Cardiac muscle cell (in vitro differentiated cells and primary cell): ENCODE data around the gene CHN2. TPM values are rescaled to one million over a fixed set of nuclear protein-coding genes. Genes with fewer than 3 reads are reported as not detected.

Experiments
- DNase-seq, 2 donors: peaks; one replicate each; pipeline versions ENCODE4 v3.0.0 to v3.0.0-alpha.2; 2010 to 2017; ENCODE audit warnings: low read depth in 1 of 2, low spot score in 1 of 2
- H3K27ac ChIP-seq: fragments of 200-600 bp; sonication (generic); 2 replicates; pipeline ENCODE4 v1.5.1; 2016
- H3K27me3 ChIP-seq: fragments of 200-600 bp; sonication (generic); 2 replicates; pipeline ENCODE4 v1.6.0; 2016; ENCODE audit warnings: control low read depth
- H3K36me3 ChIP-seq: fragments of 200-600 bp; sonication (generic); 2 replicates; pipeline ENCODE4 v1.5.1; 2016; ENCODE audit warnings: control low read depth
- H3K4me1 ChIP-seq: fragments of 200-600 bp; sonication (generic); 2 replicates; pipeline ENCODE4 v1.8.1; 2017; ENCODE audit warnings: low read depth, mild to moderate bottlenecking, mixed run types
- H3K4me3 ChIP-seq: fragments of 200-600 bp; sonication (generic); 2 replicates; pipeline ENCODE4 v1.5.1; 2016; ENCODE audit warnings: mild to moderate bottlenecking
- H3K9me3 ChIP-seq: fragments of 200-600 bp; sonication (generic); 2 replicates; pipeline ENCODE4 v1.5.1; 2017; ENCODE audit warnings: low read depth, mild to moderate bottlenecking, control low read depth
- polyA plus RNA-seq: library from polyadenylated mRNA; unstranded; fragments of >200 nt; fragmentation: Nextera tagmentation; extraction: Ambion mirVana; gene quantifications from 2 replicates; pipeline ENCODE4 v1.2.1, GENCODE V29; 2016
- total RNA-seq: library from RNA; depleted of rRNA; stranded (reverse); fragments of >200 nt; gene quantifications from 2 replicates; pipeline ENCODE4 v1.2.3, GENCODE V29; 2016
- TF ChIP-seq, protein P1 (sequence below): IDR thresholded peaks from 2 replicates; pipeline ENCODE4 v1.5.1; 2012; ENCODE audit warnings: low read depth, mild to moderate bottlenecking, low read length

Gene CHN2
- total and polyA plus RNA-seq, 2 experiments from 2014 or later: 16.0 to 30.5 TPM

DNA sequence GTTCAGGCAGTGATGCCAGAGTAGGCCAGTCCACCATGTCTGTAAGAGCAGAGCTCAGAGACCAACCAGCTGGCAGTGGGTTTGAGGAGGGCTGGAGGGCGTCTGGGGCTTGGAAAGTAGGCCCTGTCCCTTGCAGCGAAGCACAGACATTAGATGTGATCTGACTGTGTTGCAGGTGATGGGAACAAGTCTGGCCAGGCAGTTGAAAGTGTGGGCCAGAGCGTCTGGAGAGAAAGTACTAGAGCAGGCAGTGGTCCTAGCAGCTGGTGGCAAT, 53.3 kb downstream of the CHN2 start:
- Histone ChIP-seq H3K4me3 (no peak overlapping the region), H3K4me1 (no peaks in the 10 kb centered on the region), H3K27ac (no peak overlapping the region), H3K27me3 (no peaks in the 10 kb centered on the region), H3K36me3 (no peaks in the 10 kb centered on the region), H3K9me3 (no peaks in the 10 kb centered on the region)
- no peak for DNase-seq
- TF ChIP-seq, protein P1, sequence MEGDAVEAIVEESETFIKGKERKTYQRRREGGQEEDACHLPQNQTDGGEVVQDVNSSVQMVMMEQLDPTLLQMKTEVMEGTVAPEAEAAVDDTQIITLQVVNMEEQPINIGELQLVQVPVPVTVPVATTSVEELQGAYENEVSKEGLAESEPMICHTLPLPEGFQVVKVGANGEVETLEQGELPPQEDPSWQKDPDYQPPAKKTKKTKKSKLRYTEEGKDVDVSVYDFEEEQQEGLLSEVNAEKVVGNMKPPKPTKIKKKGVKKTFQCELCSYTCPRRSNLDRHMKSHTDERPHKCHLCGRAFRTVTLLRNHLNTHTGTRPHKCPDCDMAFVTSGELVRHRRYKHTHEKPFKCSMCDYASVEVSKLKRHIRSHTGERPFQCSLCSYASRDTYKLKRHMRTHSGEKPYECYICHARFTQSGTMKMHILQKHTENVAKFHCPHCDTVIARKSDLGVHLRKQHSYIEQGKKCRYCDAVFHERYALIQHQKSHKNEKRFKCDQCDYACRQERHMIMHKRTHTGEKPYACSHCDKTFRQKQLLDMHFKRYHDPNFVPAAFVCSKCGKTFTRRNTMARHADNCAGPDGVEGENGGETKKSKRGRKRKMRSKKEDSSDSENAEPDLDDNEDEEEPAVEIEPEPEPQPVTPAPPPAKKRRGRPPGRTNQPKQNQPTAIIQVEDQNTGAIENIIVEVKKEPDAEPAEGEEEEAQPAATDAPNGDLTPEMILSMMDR: no peak

DNA sequence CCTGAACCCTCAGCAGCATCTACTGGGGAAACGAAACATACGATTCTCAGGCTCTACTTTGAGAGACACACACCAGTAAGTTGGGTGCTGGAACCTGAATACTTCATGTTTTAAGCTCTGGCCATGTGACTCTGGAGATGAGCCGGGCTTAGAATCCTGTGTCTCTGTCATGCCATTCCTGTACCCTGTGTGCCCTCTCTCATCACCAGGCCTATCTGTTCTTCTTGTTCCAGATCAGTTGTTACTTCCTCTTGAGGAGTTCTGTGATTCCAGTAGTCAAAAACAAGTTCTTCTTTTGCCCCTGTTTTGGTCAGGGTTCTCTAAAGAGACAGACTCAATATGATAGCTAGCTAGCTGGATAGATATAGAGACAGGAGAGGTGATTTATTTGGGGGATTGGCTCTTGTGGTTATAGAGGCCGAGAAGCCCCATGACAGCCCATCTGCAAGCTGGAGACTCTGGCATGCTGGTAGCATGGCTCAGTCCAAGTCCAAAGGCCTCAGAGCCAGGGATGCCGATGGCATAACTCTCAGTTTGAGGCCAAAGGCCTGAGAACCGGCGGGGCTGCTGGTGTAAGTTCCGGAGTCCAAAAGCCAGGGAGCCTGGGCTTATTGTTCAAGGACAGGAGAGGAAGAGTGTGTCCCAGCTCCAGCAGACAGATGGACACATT, 54.3 kb downstream of the CHN2 start:
- no peaks in the 10 kb centered on the region for H3K9me3 ChIP-seq
- H3K4me3 ChIP-seq: no peak overlapping the region
- TF ChIP-seq, protein P1: no peak
- no peaks in the 10 kb centered on the region for H3K36me3 ChIP-seq
- DNase-seq: no peak
- H3K27ac ChIP-seq: no peak overlapping the region
- H3K4me1 ChIP-seq: no peaks in the 10 kb centered on the region
- H3K27me3 ChIP-seq: no peaks in the 10 kb centered on the region

DNA sequence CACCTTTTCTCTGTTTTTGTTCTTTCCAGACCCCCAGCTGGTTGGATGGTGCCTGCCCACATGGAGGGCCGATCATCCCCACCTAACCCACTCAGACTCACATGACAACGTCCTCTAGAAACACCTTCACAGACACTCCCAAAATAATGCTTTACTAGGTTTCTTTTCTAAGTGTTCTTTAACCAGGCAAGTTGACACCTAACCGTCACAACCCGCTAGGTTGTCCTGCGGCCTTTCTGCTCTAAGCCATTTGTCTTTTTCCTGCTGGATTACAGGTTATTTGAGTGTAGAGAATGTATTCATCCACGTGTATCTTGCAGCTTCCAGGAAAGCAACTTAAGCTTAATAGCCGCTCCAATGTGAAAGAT, 54.8 kb downstream of the CHN2 start:
- no peaks in the 10 kb centered on the region for H3K9me3 ChIP-seq
- no peak for DNase-seq
- TF ChIP-seq, protein P1: no peak
- no peaks in the 10 kb centered on the region for H3K36me3 ChIP-seq
- H3K27me3 ChIP-seq: no peaks in the 10 kb centered on the region
- no peak overlapping the region for H3K4me3 ChIP-seq
- no peak overlapping the region for H3K27ac ChIP-seq
- no peaks in the 10 kb centered on the region for H3K4me1 ChIP-seq

GRCh38 chr7:29249860-29250259, 55.3 kb downstream of the CHN2 start:
- Histone ChIP-seq H3K27me3 (no peaks in the 10 kb centered on the region), H3K9me3 (no peaks in the 10 kb centered on the region), H3K36me3 (no peaks in the 10 kb centered on the region)

DNA sequence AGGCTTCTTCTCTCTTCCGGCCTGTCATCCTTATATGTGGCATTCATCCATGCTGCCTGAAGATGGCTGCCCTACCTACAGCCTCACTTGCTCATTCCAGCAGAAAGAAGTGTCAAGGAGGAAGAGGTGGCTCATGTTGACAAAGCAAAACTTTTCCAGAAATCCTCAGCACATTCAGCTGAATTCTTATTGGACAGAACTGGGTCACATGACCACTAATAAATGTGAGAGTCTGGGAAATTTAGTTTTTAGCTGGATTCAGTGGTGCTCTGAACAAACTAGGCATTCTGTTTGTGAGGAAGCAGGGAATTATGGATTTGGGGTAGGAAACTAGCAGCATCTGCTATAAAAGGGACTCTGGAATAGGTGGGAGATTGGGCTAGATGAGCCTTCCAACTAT, 58.6 kb downstream of the CHN2 start:
- TF ChIP-seq, protein P1: no peak
- H3K36me3 ChIP-seq: no peaks in the 10 kb centered on the region
- H3K27ac ChIP-seq: no peak overlapping the region
- H3K4me3 ChIP-seq: no peak overlapping the region
- no peak for DNase-seq
- H3K4me1 ChIP-seq: no peaks in the 10 kb centered on the region
- H3K27me3 ChIP-seq: no peaks in the 10 kb centered on the region
- H3K9me3 ChIP-seq: no peaks in the 10 kb centered on the region

More at GRCh38 chr7:29249860-29250259, 55.3 kb downstream of the CHN2 start:
- Histone ChIP-seq H3K4me1 (no peaks in the 10 kb centered on the region), H3K27ac (no peak overlapping the region), H3K4me3 (no peak overlapping the region)
- DNase-seq: no peak
- TF ChIP-seq, protein P1: no peak

GRCh38 chr7:29254591-29254990, 60.0 kb downstream of the CHN2 start:
- Histone ChIP-seq H3K9me3 (no peaks in the 10 kb centered on the region), H3K4me3 (no peak overlapping the region), H3K27ac (no peak overlapping the region), H3K36me3 (no peaks in the 10 kb centered on the region), H3K27me3 (no peaks in the 10 kb centered on the region), H3K4me1 (no peaks in the 10 kb centered on the region)
- DNase-seq: peak; percentile 20 to 25
- TF ChIP-seq, protein P1: no peak
